ENCODE data around the gene NIPA2.

GRCh38 chr15:22861161-22861560, 22.7 kb downstream of the NIPA2 start:
- no peak for TF ChIP-seq CTCF (IDR thresholded peaks at IDR 0.05)
- no peak for TF ChIP-seq POLR2A (IDR thresholded peaks at IDR 0.05)
